ENCODE results near the gene DAB2IP.

Gene DAB2IP

DNA sequence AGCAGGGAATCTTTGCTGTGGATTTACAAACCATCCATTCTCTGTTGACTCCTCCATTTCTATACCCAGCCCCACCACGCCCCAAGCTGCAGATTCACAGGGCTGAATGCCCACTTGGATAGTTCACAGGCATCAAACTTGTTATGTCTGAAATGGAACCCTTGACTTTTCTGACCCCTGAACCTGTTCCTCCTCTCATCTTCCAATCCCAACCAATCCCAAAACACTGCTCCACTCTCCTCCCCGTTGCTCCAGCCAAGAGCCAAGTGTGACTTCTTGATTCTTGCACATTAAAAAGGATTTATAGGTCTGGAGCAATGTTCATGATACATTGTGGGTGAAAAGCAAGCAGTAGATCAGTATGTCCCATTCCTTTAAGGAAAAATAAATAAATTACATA, 145.6 kb downstream of the DAB2IP start:
- Histone ChIP-seq H2AFZ (ENCODE audit: low read depth, low read length, severe bottlenecking) (no peak overlapping the region), H3K4me2 (ENCODE audit: low read depth, low read length, poor library complexity, severe bottlenecking) (no peak overlapping the region), H3K27me3 (ENCODE audit: low read length) (no peaks in the 10 kb centered on the region), H3K4me3 (ENCODE audit: insufficient read depth, low read length, poor library complexity, severe bottlenecking) (no peak overlapping the region), H3K36me3 (ENCODE audit: low read length) (no peaks in the 10 kb centered on the region), H3K27ac (ENCODE audit: low read depth, low read length) (no peak overlapping the region), H3K79me2 (ENCODE audit: insufficient read depth, low read length) (no peaks in the 10 kb centered on the region), H3K9me3 (ENCODE audit: insufficient read depth, low read length) (no peaks in the 10 kb centered on the region), H3K9ac (ENCODE audit: low read length) (no peak overlapping the region), H4K20me1 (ENCODE audit: low read depth, low read length) (no peaks in the 10 kb centered on the region), H3K9me2 (replicated peaks; ENCODE audit: insufficient read depth, low read length) (no peaks in the 10 kb centered on the region), H3F3A (ENCODE audit: insufficient read depth) (no peaks in the 10 kb centered on the region)
- no peak for TF ChIP-seq EZH2phosphoT487 (conservative IDR thresholded peaks at IDR 0.05; ENCODE audit: low read length)
- TF ChIP-seq, protein P1, sequence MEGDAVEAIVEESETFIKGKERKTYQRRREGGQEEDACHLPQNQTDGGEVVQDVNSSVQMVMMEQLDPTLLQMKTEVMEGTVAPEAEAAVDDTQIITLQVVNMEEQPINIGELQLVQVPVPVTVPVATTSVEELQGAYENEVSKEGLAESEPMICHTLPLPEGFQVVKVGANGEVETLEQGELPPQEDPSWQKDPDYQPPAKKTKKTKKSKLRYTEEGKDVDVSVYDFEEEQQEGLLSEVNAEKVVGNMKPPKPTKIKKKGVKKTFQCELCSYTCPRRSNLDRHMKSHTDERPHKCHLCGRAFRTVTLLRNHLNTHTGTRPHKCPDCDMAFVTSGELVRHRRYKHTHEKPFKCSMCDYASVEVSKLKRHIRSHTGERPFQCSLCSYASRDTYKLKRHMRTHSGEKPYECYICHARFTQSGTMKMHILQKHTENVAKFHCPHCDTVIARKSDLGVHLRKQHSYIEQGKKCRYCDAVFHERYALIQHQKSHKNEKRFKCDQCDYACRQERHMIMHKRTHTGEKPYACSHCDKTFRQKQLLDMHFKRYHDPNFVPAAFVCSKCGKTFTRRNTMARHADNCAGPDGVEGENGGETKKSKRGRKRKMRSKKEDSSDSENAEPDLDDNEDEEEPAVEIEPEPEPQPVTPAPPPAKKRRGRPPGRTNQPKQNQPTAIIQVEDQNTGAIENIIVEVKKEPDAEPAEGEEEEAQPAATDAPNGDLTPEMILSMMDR (IDR thresholded peaks at IDR 0.05; ENCODE audit: insufficient read depth, low read length, poor library complexity, severe bottlenecking): no peak

DNA sequence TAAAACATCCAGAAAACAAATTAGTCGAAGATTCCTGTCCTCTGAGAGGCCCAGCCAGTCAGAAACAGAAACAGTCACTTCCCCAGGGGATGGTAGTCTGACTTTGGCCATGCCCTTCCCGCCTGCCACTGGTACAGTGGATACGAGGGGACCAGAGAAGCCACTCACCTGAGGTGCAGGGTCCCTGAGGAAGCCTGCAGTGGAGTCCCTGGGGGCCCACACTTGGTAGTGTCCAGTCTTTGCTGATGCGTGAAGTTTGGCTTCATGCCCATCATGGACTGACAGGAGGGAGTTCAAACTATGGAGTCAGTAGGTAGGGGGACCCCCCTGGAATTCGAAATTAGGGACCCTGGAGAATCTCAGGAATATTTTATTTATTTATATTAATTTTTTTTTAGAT, 147.5 kb downstream of the DAB2IP start:
- H3K27ac ChIP-seq (ENCODE audit: low read depth, low read length): no peak overlapping the region
- H3F3A ChIP-seq (ENCODE audit: insufficient read depth): no peaks in the 10 kb centered on the region
- no peak overlapping the region for H2AFZ ChIP-seq (ENCODE audit: low read depth, low read length, severe bottlenecking)
- H4K20me1 ChIP-seq (ENCODE audit: low read depth, low read length): no peaks in the 10 kb centered on the region
- no peaks in the 10 kb centered on the region for H3K27me3 ChIP-seq (ENCODE audit: low read length)
- H3K4me3 ChIP-seq (ENCODE audit: insufficient read depth, low read length, poor library complexity, severe bottlenecking): no peak overlapping the region
- no peak overlapping the region for H3K9ac ChIP-seq (ENCODE audit: low read length)
- H3K9me3 ChIP-seq (ENCODE audit: insufficient read depth, low read length): no peaks in the 10 kb centered on the region
- no peaks in the 10 kb centered on the region for H3K9me2 ChIP-seq (replicated peaks; ENCODE audit: insufficient read depth, low read length)
- H3K36me3 ChIP-seq (ENCODE audit: low read length): no peaks in the 10 kb centered on the region
- no peaks in the 10 kb centered on the region for H3K79me2 ChIP-seq (ENCODE audit: insufficient read depth, low read length)
- TF ChIP-seq, protein P1 (IDR thresholded peaks at IDR 0.05; ENCODE audit: insufficient read depth, low read length, poor library complexity, severe bottlenecking): no peak
- no peak for TF ChIP-seq EZH2phosphoT487 (conservative IDR thresholded peaks at IDR 0.05; ENCODE audit: low read length)
- H3K4me2 ChIP-seq (ENCODE audit: low read depth, low read length, poor library complexity, severe bottlenecking): no peak overlapping the region

DNA sequence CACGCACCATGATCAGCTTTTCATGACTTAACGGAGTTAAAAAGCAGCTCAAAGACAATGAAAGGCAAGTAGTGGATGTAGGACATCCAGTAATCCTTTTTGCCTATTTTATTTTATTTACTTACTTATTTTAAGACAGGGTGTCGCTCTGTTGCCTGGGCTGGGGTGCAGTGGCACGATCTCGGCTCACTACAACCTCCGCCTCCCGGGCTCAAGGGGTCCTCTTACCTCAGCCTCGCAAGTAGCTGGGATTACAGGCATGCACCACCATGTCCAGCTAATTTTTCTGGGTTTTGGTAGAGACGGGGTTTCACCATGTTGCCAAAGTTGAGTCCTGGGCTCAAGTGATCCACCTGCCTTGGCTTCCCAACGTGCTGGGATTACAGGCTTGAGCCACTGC, 148.9 kb downstream of the DAB2IP start:
- Histone ChIP-seq H3K4me2 (ENCODE audit: low read depth, low read length, poor library complexity, severe bottlenecking) (no peak overlapping the region), H2AFZ (ENCODE audit: low read depth, low read length, severe bottlenecking) (no peak overlapping the region), H3K4me3 (ENCODE audit: insufficient read depth, low read length, poor library complexity, severe bottlenecking) (no peak overlapping the region), H3F3A (ENCODE audit: insufficient read depth) (no peaks in the 10 kb centered on the region), H4K20me1 (ENCODE audit: low read depth, low read length) (no peaks in the 10 kb centered on the region), H3K27ac (ENCODE audit: low read depth, low read length) (no peak overlapping the region), H3K79me2 (ENCODE audit: insufficient read depth, low read length) (no peaks in the 10 kb centered on the region), H3K36me3 (ENCODE audit: low read length) (no peaks in the 10 kb centered on the region), H3K9me3 (ENCODE audit: insufficient read depth, low read length) (no peaks in the 10 kb centered on the region), H3K27me3 (ENCODE audit: low read length) (no peaks in the 10 kb centered on the region), H3K9ac (ENCODE audit: low read length) (no peak overlapping the region), H3K9me2 (replicated peaks; ENCODE audit: insufficient read depth, low read length) (no peaks in the 10 kb centered on the region)
- TF ChIP-seq, protein P1 (IDR thresholded peaks at IDR 0.05; ENCODE audit: insufficient read depth, low read length, poor library complexity, severe bottlenecking): no peak
- TF ChIP-seq EZH2phosphoT487 (conservative IDR thresholded peaks at IDR 0.05; ENCODE audit: low read length): no peak
